ENCODE data around the gene USH2A. TPM values are rescaled to one million over a fixed set of nuclear protein-coding genes. Genes with fewer than 3 reads are reported as not detected.

Gene USH2A
- polyA plus RNA-seq, 3 donors: not detected

GRCh38 chr1:215679231-215679630 lies 744.0 kb downstream of the USH2A start:
- Histone ChIP-seq H3K36me3 (replicated peaks in 1 of 2; ENCODE audit: control insufficient read depth in 1 of 2, insufficient read depth in 2 of 2, low read length in 2 of 2) (no peaks in the 10 kb centered on the region), H3K9ac (ENCODE audit: insufficient read depth, low read length, poor library complexity, severe bottlenecking) (no peak overlapping the region), H3K4me2 (replicated peaks; ENCODE audit: extremely low read depth, low read length, poor library complexity, severe bottlenecking) (no peak overlapping the region), H3K4me1 (ENCODE audit: control insufficient read depth in 1 of 2, insufficient read depth in 2 of 2, low read length in 2 of 2) (no peaks in the 10 kb centered on the region), H3K4me3 (replicated peaks in 1 of 3; ENCODE audit: low read depth in 2 of 3, low read length in 3 of 3) (no peak overlapping the region), H3K27ac (ENCODE audit: low read depth in 1 of 2, low read length in 2 of 2) (no peak overlapping the region), H3K27me3 (ENCODE audit: control insufficient read depth in 2 of 2, insufficient read depth in 2 of 2, low read length in 2 of 2) (no peaks in the 10 kb centered on the region), H3K9me3 (replicated peaks in 1 of 2; ENCODE audit: control insufficient read depth in 1 of 2, insufficient read depth in 1 of 2, low read length in 2 of 2) (no peaks in the 10 kb centered on the region), H3K79me2 (ENCODE audit: insufficient read depth, low read length) (no peaks in the 10 kb centered on the region), H2AFZ (ENCODE audit: insufficient read depth, low read depth, low read length, poor library complexity, severe bottlenecking) (no peak overlapping the region), H4K20me1 (ENCODE audit: insufficient read depth, low read length) (no peaks in the 10 kb centered on the region)
- no peak for DNase-seq
- Mint-ChIP-seq H3K4me3 (no peak overlapping the region), H3K27ac (no peak overlapping the region), H3K27me3 (ENCODE audit: low read depth in 3 of 3) (peaks cover 0 to 1% (median 0%) of the 10 kb centered on the region in 3 donors), H3K4me1 (no peaks in the 10 kb centered on the region), H3K9me3 (peaks cover 0 to 2% (median 0%) of the 10 kb centered on the region in 7 donors), H3K36me3 (no peaks in the 10 kb centered on the region)
- TF ChIP-seq CTCF (IDR thresholded peaks at IDR 0.05): no peak
- 86% methylated on average over 2 of the region's 3 CpGs for WGBS (ENCODE audit: insufficient coverage)
- intact Hi-C loops (cut with micrococcal nuclease): no loop called here

- Mint-ChIP-seq H3K27me3 (ENCODE audit: low read depth in 3 of 3) (no peaks in the 10 kb centered on the region), H3K4me3 (no peak overlapping the region), H3K27ac (no peak overlapping the region), H3K36me3 (no peaks in the 10 kb centered on the region), H3K4me1 (no peaks in the 10 kb centered on the region), H3K9me3 (peaks cover 0 to 2% (median 0%) of the 10 kb centered on the region in 7 donors)
- no peak for TF ChIP-seq CTCF (IDR thresholded peaks at IDR 0.05)
- no peak for DNase-seq
- intact Hi-C loops (cut with micrococcal nuclease): no loop called here
- Histone ChIP-seq H3K4me3 (replicated peaks in 1 of 3; ENCODE audit: low read depth in 2 of 3, low read length in 3 of 3) (no peak overlapping the region), H3K79me2 (ENCODE audit: insufficient read depth, low read length) (no peaks in the 10 kb centered on the region), H3K4me1 (ENCODE audit: control insufficient read depth in 1 of 2, insufficient read depth in 2 of 2, low read length in 2 of 2) (no peaks in the 10 kb centered on the region), H4K20me1 (ENCODE audit: insufficient read depth, low read length) (no peaks in the 10 kb centered on the region), H3K27ac (ENCODE audit: low read depth in 1 of 2, low read length in 2 of 2) (no peak overlapping the region), H2AFZ (ENCODE audit: insufficient read depth, low read depth, low read length, poor library complexity, severe bottlenecking) (no peak overlapping the region), H3K4me2 (replicated peaks; ENCODE audit: extremely low read depth, low read length, poor library complexity, severe bottlenecking) (no peak overlapping the region), H3K36me3 (replicated peaks in 1 of 2; ENCODE audit: control insufficient read depth in 1 of 2, insufficient read depth in 2 of 2, low read length in 2 of 2) (no peaks in the 10 kb centered on the region), H3K27me3 (ENCODE audit: control insufficient read depth in 2 of 2, insufficient read depth in 2 of 2, low read length in 2 of 2) (no peaks in the 10 kb centered on the region), H3K9me3 (replicated peaks in 1 of 2; ENCODE audit: control insufficient read depth in 1 of 2, insufficient read depth in 1 of 2, low read length in 2 of 2) (no peaks in the 10 kb centered on the region), H3K9ac (ENCODE audit: insufficient read depth, low read length, poor library complexity, severe bottlenecking) (no peak overlapping the region)
- 100% methylated on average over 1 of the region's 4 CpGs for WGBS (ENCODE audit: insufficient coverage)
These were observed 746.1 kb downstream of the USH2A start for GRCh38 chr1:215677112-215677511.
